ENCODE data around the gene UPF1.

The UPF1 gene

DNA sequence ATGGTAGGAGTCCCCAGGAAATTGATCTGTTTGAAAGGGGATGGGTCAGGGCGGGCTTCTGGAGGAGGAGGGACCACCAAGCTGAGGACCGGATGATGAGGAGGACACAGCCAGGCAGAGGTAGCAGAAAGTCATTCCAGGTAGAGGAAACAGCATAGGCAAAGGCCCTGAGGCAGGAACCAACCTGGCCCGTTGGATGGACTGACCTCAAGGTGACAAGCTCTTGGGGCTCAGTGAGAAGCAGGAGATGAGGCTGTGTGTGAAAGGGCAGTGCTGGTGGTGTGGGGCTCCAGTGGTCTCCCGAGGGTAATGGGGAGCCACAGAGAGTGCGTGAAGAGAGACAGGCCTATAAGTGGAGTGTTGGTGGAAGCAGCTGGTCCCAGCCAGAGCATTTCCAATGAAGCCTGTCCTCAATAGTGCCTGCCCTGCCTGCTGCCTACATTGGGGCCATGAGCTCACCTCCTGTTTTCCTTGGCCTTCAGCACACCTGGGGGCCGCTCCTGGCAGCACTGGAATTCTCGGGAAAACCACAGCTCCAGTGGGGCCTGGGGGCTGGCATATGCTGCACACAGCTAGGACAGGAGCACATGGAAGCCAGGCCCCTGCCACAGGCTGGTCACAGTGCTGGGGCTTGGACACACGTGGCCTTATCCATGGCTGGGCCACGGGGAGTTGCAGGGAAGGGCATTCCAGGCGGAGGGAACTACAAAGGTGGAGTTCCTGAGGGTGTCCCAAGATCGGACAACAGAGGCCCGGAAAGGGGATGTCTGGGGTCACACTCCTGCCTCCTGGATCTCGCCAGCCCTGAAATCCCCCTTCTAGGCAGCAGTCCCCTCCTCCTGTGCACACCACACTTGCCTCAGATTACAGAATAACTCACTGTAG lies 38.4 kb upstream of the UPF1 start:
- TF ChIP-seq, protein P1, sequence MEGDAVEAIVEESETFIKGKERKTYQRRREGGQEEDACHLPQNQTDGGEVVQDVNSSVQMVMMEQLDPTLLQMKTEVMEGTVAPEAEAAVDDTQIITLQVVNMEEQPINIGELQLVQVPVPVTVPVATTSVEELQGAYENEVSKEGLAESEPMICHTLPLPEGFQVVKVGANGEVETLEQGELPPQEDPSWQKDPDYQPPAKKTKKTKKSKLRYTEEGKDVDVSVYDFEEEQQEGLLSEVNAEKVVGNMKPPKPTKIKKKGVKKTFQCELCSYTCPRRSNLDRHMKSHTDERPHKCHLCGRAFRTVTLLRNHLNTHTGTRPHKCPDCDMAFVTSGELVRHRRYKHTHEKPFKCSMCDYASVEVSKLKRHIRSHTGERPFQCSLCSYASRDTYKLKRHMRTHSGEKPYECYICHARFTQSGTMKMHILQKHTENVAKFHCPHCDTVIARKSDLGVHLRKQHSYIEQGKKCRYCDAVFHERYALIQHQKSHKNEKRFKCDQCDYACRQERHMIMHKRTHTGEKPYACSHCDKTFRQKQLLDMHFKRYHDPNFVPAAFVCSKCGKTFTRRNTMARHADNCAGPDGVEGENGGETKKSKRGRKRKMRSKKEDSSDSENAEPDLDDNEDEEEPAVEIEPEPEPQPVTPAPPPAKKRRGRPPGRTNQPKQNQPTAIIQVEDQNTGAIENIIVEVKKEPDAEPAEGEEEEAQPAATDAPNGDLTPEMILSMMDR (IDR thresholded peaks at IDR 0.05; ENCODE audit: borderline replicate concordance, control extremely low read depth, extremely low read depth, insufficient read depth, missing control alignments) = no peak
- in situ Hi-C loops (cut with MboI; ENCODE audit: low sequenced_read_pairs, unreplicated experiment) = no loop called here
- no peak for DNase-seq (ENCODE audit: low spot score)

DNA sequence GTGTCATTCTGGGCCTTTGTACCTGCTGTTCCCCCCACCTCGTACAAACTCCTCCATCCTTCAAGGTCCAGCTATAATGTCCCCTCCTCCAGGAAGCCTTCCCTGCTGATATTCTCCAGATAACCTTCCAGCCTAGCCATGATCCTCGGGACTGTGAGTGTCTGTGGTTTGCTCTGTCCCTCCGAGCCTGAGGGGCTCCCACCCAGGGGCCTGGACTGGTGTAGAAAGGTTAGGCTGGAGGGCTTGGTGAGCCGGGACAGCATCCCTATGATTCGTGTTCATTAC lies 37.8 kb upstream of the UPF1 start:
- TF ChIP-seq, protein P1 (IDR thresholded peaks at IDR 0.05; ENCODE audit: borderline replicate concordance, control extremely low read depth, extremely low read depth, insufficient read depth, missing control alignments) = no peak
- in situ Hi-C loops (cut with MboI; ENCODE audit: low sequenced_read_pairs, unreplicated experiment) = no loop called here
- no peak for DNase-seq (ENCODE audit: low spot score)

DNA sequence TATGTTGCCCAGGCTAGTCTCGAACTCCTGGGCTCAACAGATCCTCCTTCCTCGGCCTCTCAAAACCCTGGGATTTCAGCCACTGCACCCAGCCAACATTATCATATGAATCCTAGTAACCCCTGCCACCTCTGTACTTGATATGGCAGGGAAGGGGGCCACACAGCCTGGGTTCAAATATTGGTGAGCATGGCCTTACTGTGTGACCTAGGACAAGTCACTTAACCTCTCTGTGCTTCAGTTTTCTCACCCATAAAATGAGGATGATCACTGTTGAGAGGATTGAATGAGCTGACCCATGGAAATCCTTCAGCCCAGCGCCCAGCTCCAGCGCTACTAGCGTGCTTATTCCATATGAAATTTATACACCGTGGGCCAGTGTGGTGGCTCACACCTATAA lies 37.1 kb upstream of the UPF1 start:
- no peak for DNase-seq (ENCODE audit: low spot score)
- TF ChIP-seq, protein P1 (IDR thresholded peaks at IDR 0.05; ENCODE audit: borderline replicate concordance, control extremely low read depth, extremely low read depth, insufficient read depth, missing control alignments) = no peak
- in situ Hi-C loops (cut with MboI; ENCODE audit: low sequenced_read_pairs, unreplicated experiment) = no loop called here

DNA sequence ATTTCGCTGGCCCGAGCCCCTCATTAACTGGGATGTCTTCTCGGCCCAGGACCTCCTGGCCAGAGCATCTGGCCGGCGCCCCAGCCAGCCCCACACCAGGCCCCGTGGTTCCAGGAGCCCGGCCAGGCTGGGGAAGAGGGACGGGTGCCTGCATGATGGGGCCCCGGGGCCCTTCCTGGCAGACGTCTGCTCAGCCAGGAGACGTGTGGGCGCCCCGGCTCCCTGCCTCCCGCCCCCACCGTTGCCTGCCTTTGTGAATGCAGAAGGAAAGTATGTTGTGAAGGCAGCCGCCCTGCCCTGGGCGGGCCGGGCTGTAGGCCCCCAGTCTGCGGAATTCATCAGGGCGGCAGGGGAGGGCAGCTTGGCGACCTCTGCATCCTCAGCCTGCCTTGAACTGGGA lies 36.2 kb upstream of the UPF1 start:
- no peak for DNase-seq (ENCODE audit: low spot score)
- TF ChIP-seq, protein P1 (IDR thresholded peaks at IDR 0.05; ENCODE audit: borderline replicate concordance, control extremely low read depth, extremely low read depth, insufficient read depth, missing control alignments) = no peak
- in situ Hi-C loops (cut with MboI; ENCODE audit: low sequenced_read_pairs, unreplicated experiment) = no loop called here

DNA sequence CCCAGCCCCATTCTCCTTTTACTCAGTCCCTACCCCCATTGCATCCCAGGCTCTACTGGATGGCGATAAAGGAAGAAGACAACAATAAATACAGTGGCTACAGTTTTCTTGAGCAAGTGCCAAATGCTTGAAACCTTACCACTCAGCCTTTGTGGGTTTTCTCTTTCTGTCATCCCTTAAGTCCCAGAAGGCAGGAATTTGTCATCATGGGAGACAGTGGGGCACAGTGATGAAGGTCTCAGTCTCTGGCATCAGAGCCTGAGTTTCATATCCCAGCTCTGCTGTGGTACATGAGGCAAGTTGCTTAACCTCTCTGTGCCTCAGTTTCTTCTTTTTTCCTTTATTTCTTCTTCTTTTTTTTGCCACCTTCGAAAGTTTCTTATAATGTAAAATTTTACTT lies 35.5 kb upstream of the UPF1 start:
- no peak for DNase-seq (ENCODE audit: low spot score)
- in situ Hi-C loops (cut with MboI; ENCODE audit: low sequenced_read_pairs, unreplicated experiment) = no loop called here
- TF ChIP-seq, protein P1 (IDR thresholded peaks at IDR 0.05; ENCODE audit: borderline replicate concordance, control extremely low read depth, extremely low read depth, insufficient read depth, missing control alignments) = no peak

DNA sequence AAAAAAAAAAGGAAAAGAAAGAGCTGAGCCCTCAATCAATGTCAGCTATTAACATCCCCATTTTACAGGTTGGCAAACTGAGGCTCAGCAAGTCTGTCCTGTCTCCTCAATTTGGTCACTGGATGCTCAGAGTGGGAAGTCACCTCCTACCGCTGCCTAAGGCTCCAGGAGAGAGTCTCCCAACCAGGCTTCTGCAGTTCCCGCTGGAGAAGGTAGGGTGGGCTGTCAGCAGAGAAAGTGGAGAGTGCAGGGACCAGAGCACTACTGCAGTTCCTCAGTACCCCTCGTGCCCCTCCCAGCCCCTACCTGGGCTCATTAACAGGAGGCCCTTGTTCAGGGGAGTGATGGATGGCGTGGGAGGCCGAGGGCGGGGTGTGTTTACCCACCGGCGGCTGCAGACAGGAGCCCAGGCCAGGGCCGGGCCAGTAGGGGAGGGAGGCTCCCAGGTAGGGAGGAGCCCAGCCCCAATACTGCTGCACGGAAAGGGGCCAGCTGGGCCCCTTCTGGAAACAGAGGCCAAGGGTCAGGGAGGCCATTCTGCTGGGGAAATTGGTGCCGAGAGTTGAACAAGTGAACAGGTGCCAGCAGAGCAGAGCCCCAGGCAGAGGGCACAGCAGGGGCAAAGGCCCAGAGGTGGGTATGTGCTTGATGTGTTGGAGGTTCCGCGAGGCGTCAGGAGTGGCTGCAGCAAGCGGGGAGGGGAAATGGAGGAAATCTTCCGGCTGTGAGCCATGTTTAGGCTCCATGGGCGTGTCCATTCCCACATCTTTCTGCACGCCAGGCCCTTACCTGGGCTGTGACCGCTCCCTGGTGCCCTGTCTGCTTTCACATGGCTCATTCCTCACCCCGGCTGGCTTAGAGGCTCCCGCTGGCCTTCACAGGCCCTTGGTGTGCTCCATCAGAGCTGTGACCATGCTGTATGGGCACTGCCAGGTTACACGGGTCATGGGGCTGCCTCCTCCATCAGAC lies 33.1 kb upstream of the UPF1 start:
- in situ Hi-C loops (cut with MboI; ENCODE audit: low sequenced_read_pairs, unreplicated experiment) = no loop called here
- TF ChIP-seq, protein P1 (IDR thresholded peaks at IDR 0.05; ENCODE audit: borderline replicate concordance, control extremely low read depth, extremely low read depth, insufficient read depth, missing control alignments) = no peak
- no peak for DNase-seq (ENCODE audit: low spot score)
